Measurements from ENCODE around the gene KIF4B. TPM values are rescaled to one million over a fixed set of nuclear protein-coding genes. Genes with fewer than 3 reads are reported as not detected.

The KIF4B gene
- total and polyA plus RNA-seq, 5 donors = 0.08 TPM; not detected in 4

- WGBS = 72% methylated on average over 8 of the region's 8 CpGs
- ATAC-seq = no peak
- Histone ChIP-seq H3K4me3 (ENCODE audit: low read length) (no peak overlapping the region), H3K27ac (ENCODE audit: low read length) (no peak overlapping the region), H3K9me3 (ENCODE audit: control insufficient read depth, low read length) (no peaks in the 10 kb centered on the region), H3K4me1 (ENCODE audit: control insufficient read depth, insufficient read depth, low read length) (no peaks in the 10 kb centered on the region), H3K27me3 (ENCODE audit: control insufficient read depth, insufficient read depth) (no peaks in the 10 kb centered on the region)
- intact Hi-C loops (cut with DNase I) = no loop called here
- no peak for DNase-seq
These were observed 43.2 kb downstream of the KIF4B start for GRCh38 chr5:155056644-155057269.

- Histone ChIP-seq H3K4me1 (ENCODE audit: control insufficient read depth, insufficient read depth, low read length) (no peaks in the 10 kb centered on the region), H3K27ac (ENCODE audit: low read length) (no peak overlapping the region), H3K4me3 (ENCODE audit: low read length) (no peak overlapping the region), H3K27me3 (ENCODE audit: control insufficient read depth, insufficient read depth) (no peaks in the 10 kb centered on the region), H3K9me3 (ENCODE audit: control insufficient read depth, low read length) (no peaks in the 10 kb centered on the region)
- intact Hi-C loops (cut with DNase I) = no loop called here
- DNase-seq = no peak
- 92% methylated on average over 1 of the region's 1 CpG for WGBS
- ATAC-seq = no peak
These were observed 44.1 kb downstream of the KIF4B start for GRCh38 chr5:155057626-155058025.

- Histone ChIP-seq H3K27me3 (ENCODE audit: control insufficient read depth, insufficient read depth) (no peaks in the 10 kb centered on the region), H3K9me3 (ENCODE audit: control insufficient read depth, low read length) (no peaks in the 10 kb centered on the region), H3K4me1 (ENCODE audit: control insufficient read depth, insufficient read depth, low read length) (no peaks in the 10 kb centered on the region), H3K4me3 (ENCODE audit: low read length) (no peak overlapping the region), H3K27ac (ENCODE audit: low read length) (no peak overlapping the region)
- ATAC-seq = no peak
- 70% methylated on average over 6 of the region's 6 CpGs for WGBS
- no peak for DNase-seq
- intact Hi-C loops (cut with DNase I) = no loop called here
These were observed 51.0 kb downstream of the KIF4B start for GRCh38 chr5:155064580-155064979.

- Histone ChIP-seq H3K4me1 (ENCODE audit: control insufficient read depth, insufficient read depth, low read length) (no peaks in the 10 kb centered on the region), H3K27ac (ENCODE audit: low read length) (no peak overlapping the region), H3K9me3 (ENCODE audit: control insufficient read depth, low read length) (no peaks in the 10 kb centered on the region), H3K4me3 (ENCODE audit: low read length) (no peak overlapping the region), H3K27me3 (ENCODE audit: control insufficient read depth, insufficient read depth) (no peaks in the 10 kb centered on the region)
- DNase-seq (no peak), ATAC-seq (no peak)
- intact Hi-C loops (cut with DNase I) = no loop called here
- 93% methylated on average over 9 of the region's 9 CpGs for WGBS
These were observed 53.5 kb downstream of the KIF4B start for GRCh38 chr5:155066886-155067595.

Other genes starting within 250 kb of the KIF4B start
- 10 to 100 TPM; 12.7 to 34.6 (median 29.2) TPM for gene FAXDC2, start 163.2 kb upstream of the KIF4B start, total RNA-seq
- gene FAXDC2, start 163.2 kb upstream of the KIF4B start, polyA plus RNA-seq = 23.0 TPM
- gene CNOT8, start 155.1 kb upstream of the KIF4B start, total RNA-seq = 10 to 100 TPM; 22.7 to 28.9 (median 27.3) TPM
- 19.6 TPM for gene CNOT8, start 155.1 kb upstream of the KIF4B start, polyA plus RNA-seq
- 10 to 100 TPM; 13.2 to 14.4 (median 13.9) TPM for gene GEMIN5, start 75.5 kb upstream of the KIF4B start, total RNA-seq
- 5.1 TPM for gene GEMIN5, start 75.5 kb upstream of the KIF4B start, polyA plus RNA-seq
- gene MRPL22, start 72.7 kb upstream of the KIF4B start, total RNA-seq = 10 to 100 TPM; 51.5 to 69.7 (median 59.1) TPM
- gene MRPL22, start 72.7 kb upstream of the KIF4B start, polyA plus RNA-seq = 87.4 TPM